Neural cell (in vitro differentiated cells): ENCODE results near the gene RNU6-9. TPM values are rescaled to one million over a fixed set of nuclear protein-coding genes. Genes with fewer than 3 reads are reported as not detected.

Experiments
- H2AFZ ChIP-seq: fragments of 200-600, 300-800 bp; sonication (generic), shearing (Covaris generic); 2 replicates; pipeline ENCODE4 v1.6.0; 2014; ENCODE audit warnings: low read depth, mild to moderate bottlenecking, antibody characterized with exemption, low read length, moderate library complexity
- H3F3A ChIP-seq: fragments of 200-600 bp; shearing (Covaris generic); 2 replicates; pipeline ENCODE4 v1.6.1; 2016; ENCODE audit warnings: mild to moderate bottlenecking, moderate library complexity, mixed read lengths, antibody characterized with exemption, low read length; ENCODE audit not compliant: insufficient read depth, poor library complexity, severe bottlenecking
- H3K27ac ChIP-seq: fragments of 200-600, 300-800 bp; sonication (generic), shearing (Covaris generic); 2 replicates; pipeline ENCODE4 v1.5.1; 2014; ENCODE audit warnings: mild to moderate bottlenecking, low read length, moderate library complexity
- H3K27me3 ChIP-seq: fragments of 300-800, 200-600 bp; sonication (generic), shearing (Covaris generic); 2 replicates; pipeline ENCODE4 v1.6.0; 2014; ENCODE audit warnings: mild to moderate bottlenecking, low read depth, low read length, moderate library complexity; ENCODE audit not compliant: insufficient read depth
- H3K36me3 ChIP-seq: fragments of 300-800, 200-600 bp; sonication (generic), shearing (Covaris generic); 2 replicates; pipeline ENCODE4 v1.5.1; 2014; ENCODE audit warnings: mild to moderate bottlenecking, antibody characterized with exemption, low read length, moderate library complexity; ENCODE audit not compliant: insufficient read depth
- H3K4me2 ChIP-seq: fragments of 300-800, 200-600 bp; sonication (generic), shearing (Covaris generic); 2 replicates; pipeline ENCODE4 v1.6.0; 2014; ENCODE audit warnings: mild to moderate bottlenecking, low read length
- H3K4me3 ChIP-seq: fragments of 300-800, 200-600 bp; sonication (generic), shearing (Covaris generic); 2 replicates; pipeline ENCODE4 v1.5.1; 2014; ENCODE audit warnings: mild to moderate bottlenecking, low read length, moderate library complexity
- H3K79me2 ChIP-seq: fragments of 200-600 bp; shearing (Covaris generic); replicated peaks from 2 replicates; pipeline ENCODE4 v1.6.0; 2014; ENCODE audit warnings: mild to moderate bottlenecking, low read length, moderate library complexity; ENCODE audit not compliant: insufficient read depth
- H3K9ac ChIP-seq: fragments of 300-800, 200-600 bp; sonication (generic), shearing (Covaris generic); 2 replicates; pipeline ENCODE4 v1.6.1; 2016; ENCODE audit warnings: mild to moderate bottlenecking, low read length, mixed read lengths
- H3K9me2 ChIP-seq: fragments of 200-600 bp; shearing (Covaris generic); 2 replicates; pipeline ENCODE4 v1.6.1; 2016; ENCODE audit warnings: mild to moderate bottlenecking, low read length, mixed read lengths; ENCODE audit not compliant: insufficient read depth
- H3K9me3 ChIP-seq: fragments of 200-600, 300-800 bp; sonication (generic), shearing (Covaris generic); 2 replicates; pipeline ENCODE4 v1.6.1; 2016; ENCODE audit warnings: mild to moderate bottlenecking, mixed run types, low read length, moderate library complexity, mixed read lengths
- H4K20me1 ChIP-seq: fragments of 200-600 bp; shearing (Covaris generic); 2 replicates; pipeline ENCODE4 v1.6.1; 2016; ENCODE audit warnings: mild to moderate bottlenecking, mixed run types; ENCODE audit not compliant: insufficient read depth
- EP300 ChIP-seq: fragments of 450-650 bp; conservative IDR thresholded peaks from 2 replicates; pipeline ENCODE4 v1.6.1; 2014; ENCODE audit warnings: antibody characterized with exemption, mild to moderate bottlenecking, moderate library complexity; ENCODE audit not compliant: poor library complexity, severe bottlenecking
- EZH2 ChIP-seq: fragments of 200-600, 300-800 bp; shearing (Covaris generic), sonication (generic); IDR thresholded peaks from 2 replicates; pipeline ENCODE4 v1.6.1; 2014; ENCODE audit warnings: antibody characterized with exemption, low read length, borderline replicate concordance, mild to moderate bottlenecking; ENCODE audit not compliant: insufficient read depth, poor library complexity, severe bottlenecking
- MXI1 ChIP-seq: fragments of 450-650 bp; conservative IDR thresholded peaks from 2 replicates; pipeline ENCODE4 v1.6.1; 2014; ENCODE audit warnings: antibody characterized with exemption, mild to moderate bottlenecking; ENCODE audit not compliant: poor library complexity, severe bottlenecking
- POLR2AphosphoS5 ChIP-seq: IDR thresholded peaks from 2 replicates; pipeline ENCODE4 v1.6.1; 2012
- RAD21 ChIP-seq: fragments of 450-650 bp; conservative IDR thresholded peaks from 2 replicates; pipeline ENCODE4 v1.6.1; 2014; ENCODE audit warnings: antibody characterized with exemption, mild to moderate bottlenecking, moderate library complexity
- SMC3 ChIP-seq: fragments of 450-650 bp; conservative IDR thresholded peaks from 2 replicates; pipeline ENCODE4 v1.6.1; 2014; ENCODE audit warnings: antibody characterized with exemption, mild to moderate bottlenecking, moderate library complexity; ENCODE audit not compliant: poor library complexity
- TAF1 ChIP-seq: IDR thresholded peaks from 2 replicates; pipeline ENCODE4 v1.6.1; 2012; ENCODE audit warnings: low read depth
- polyA plus RNA-seq: library from polyadenylated mRNA; depleted of rRNA; stranded (reverse); fragments of >200 nt; gene quantifications from 2 replicates; pipeline ENCODE4 v1.2.3, GENCODE V29; 2014
- TF ChIP-seq, protein P1 (sequence below): IDR thresholded peaks from 2 replicates; pipeline ENCODE4 v1.6.1; 2012; ENCODE audit warnings: borderline replicate concordance
- TF ChIP-seq, protein P2 (sequence below): fragments of 450-650 bp; IDR thresholded peaks from 2 replicates; pipeline ENCODE4 v1.5.1; 2014; ENCODE audit warnings: antibody characterized with exemption, mild to moderate bottlenecking, moderate library complexity; ENCODE audit not compliant: poor library complexity, severe bottlenecking

Gene RNU6-9
- polyA plus RNA-seq, 1 donor from 2014 or later: not detected

DNA sequence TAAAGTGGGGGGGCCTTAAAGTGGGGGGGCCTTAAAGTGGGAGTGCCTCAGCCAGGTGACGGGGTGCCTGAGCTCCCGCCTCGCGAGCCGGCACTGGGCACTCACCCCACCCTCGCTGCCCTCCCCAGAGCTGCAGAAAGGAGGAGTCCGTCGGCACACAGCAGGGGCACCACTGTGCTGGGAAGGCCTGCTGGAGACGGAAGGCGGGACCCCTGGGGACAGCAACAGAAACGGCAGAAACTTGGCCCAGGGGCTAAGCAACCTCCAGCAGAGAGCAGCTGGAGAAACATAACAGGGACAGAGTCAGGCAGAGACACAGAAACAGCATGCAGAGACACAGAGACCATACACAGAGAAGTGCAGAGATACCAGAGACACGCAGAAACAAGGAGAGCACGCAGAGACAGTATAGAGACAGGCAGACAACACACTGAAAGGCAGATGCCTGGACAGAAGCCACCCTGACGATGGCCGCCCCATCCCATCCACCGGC lies 25.9 kb upstream of the RNU6-9 start:
- no peaks in the 10 kb centered on the region for H3K9me3 ChIP-seq
- no peaks in the 10 kb centered on the region for H3K9me2 ChIP-seq
- no peaks in the 10 kb centered on the region for H4K20me1 ChIP-seq
- no peaks in the 10 kb centered on the region for H3F3A ChIP-seq
- TF ChIP-seq EZH2 (no peak), RAD21 (no peak), MXI1 (no peak), SMC3 (no peak), TAF1 (no peak), POLR2AphosphoS5 (no peak), EP300 (no peak)
- TF ChIP-seq, protein P1, sequence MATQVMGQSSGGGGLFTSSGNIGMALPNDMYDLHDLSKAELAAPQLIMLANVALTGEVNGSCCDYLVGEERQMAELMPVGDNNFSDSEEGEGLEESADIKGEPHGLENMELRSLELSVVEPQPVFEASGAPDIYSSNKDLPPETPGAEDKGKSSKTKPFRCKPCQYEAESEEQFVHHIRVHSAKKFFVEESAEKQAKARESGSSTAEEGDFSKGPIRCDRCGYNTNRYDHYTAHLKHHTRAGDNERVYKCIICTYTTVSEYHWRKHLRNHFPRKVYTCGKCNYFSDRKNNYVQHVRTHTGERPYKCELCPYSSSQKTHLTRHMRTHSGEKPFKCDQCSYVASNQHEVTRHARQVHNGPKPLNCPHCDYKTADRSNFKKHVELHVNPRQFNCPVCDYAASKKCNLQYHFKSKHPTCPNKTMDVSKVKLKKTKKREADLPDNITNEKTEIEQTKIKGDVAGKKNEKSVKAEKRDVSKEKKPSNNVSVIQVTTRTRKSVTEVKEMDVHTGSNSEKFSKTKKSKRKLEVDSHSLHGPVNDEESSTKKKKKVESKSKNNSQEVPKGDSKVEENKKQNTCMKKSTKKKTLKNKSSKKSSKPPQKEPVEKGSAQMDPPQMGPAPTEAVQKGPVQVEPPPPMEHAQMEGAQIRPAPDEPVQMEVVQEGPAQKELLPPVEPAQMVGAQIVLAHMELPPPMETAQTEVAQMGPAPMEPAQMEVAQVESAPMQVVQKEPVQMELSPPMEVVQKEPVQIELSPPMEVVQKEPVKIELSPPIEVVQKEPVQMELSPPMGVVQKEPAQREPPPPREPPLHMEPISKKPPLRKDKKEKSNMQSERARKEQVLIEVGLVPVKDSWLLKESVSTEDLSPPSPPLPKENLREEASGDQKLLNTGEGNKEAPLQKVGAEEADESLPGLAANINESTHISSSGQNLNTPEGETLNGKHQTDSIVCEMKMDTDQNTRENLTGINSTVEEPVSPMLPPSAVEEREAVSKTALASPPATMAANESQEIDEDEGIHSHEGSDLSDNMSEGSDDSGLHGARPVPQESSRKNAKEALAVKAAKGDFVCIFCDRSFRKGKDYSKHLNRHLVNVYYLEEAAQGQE: no peak
- TF ChIP-seq, protein P2, sequence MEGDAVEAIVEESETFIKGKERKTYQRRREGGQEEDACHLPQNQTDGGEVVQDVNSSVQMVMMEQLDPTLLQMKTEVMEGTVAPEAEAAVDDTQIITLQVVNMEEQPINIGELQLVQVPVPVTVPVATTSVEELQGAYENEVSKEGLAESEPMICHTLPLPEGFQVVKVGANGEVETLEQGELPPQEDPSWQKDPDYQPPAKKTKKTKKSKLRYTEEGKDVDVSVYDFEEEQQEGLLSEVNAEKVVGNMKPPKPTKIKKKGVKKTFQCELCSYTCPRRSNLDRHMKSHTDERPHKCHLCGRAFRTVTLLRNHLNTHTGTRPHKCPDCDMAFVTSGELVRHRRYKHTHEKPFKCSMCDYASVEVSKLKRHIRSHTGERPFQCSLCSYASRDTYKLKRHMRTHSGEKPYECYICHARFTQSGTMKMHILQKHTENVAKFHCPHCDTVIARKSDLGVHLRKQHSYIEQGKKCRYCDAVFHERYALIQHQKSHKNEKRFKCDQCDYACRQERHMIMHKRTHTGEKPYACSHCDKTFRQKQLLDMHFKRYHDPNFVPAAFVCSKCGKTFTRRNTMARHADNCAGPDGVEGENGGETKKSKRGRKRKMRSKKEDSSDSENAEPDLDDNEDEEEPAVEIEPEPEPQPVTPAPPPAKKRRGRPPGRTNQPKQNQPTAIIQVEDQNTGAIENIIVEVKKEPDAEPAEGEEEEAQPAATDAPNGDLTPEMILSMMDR: no peak
- H3K4me2 ChIP-seq: no peak overlapping the region
- H3K36me3 ChIP-seq: no peaks in the 10 kb centered on the region
- H3K79me2 ChIP-seq: no peaks in the 10 kb centered on the region
- H3K4me3 ChIP-seq: no peak overlapping the region
- H3K9ac ChIP-seq: no peak overlapping the region
- no peaks in the 10 kb centered on the region for H3K27me3 ChIP-seq
- no peak overlapping the region for H2AFZ ChIP-seq
- H3K27ac ChIP-seq: no peak overlapping the region

DNA sequence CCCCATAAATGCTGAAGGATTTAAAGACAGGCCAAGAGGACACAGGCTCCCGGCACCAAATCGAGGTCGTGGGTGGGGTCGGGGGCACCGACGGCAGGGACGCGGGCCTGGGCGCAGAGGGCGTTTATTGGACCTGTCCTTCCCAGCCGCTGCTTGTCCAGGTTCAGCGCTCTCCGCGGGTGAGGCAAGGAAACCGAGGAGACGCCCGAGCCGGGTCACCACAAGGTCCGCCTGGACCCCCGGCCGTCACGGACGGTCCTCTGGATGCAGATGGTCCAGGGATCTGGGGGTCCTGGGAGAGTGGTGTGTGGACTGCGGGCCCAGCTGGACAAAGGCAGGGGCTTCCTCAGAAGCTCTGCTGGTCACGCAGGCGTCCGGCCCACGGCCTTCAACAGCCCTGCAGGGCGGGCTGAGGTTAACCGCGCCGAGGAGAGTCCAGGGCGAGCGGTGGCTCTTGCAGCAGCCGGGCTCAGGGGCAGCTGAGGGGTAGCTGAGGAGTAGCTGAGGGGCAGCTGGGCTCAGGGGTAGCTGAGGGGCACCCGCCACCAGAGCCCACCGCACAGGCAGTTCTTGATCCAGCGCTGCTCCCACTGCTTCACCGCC lies 25.3 kb upstream of the RNU6-9 start:
- Histone ChIP-seq H2AFZ (no peak overlapping the region), H3K9me2 (no peaks in the 10 kb centered on the region), H3K4me2 (no peak overlapping the region), H3K27ac (no peak overlapping the region), H3K4me3 (no peak overlapping the region), H3K79me2 (no peaks in the 10 kb centered on the region), H3K36me3 (no peaks in the 10 kb centered on the region), H4K20me1 (no peaks in the 10 kb centered on the region), H3K9ac (no peak overlapping the region), H3F3A (no peaks in the 10 kb centered on the region), H3K9me3 (no peaks in the 10 kb centered on the region), H3K27me3 (no peaks in the 10 kb centered on the region)
- no peak for TF ChIP-seq SMC3
- TF ChIP-seq, protein P1: no peak
- no peak for TF ChIP-seq EZH2
- TF ChIP-seq TAF1: no peak
- no peak for TF ChIP-seq POLR2AphosphoS5
- no peak for TF ChIP-seq RAD21
- TF ChIP-seq MXI1: no peak
- TF ChIP-seq EP300: no peak
